ENCODE results near the gene GABPB1.
A peak's percentile ranks its signal among the peaks of the same experiment; 100 is the strongest.

GABPB1 gene

DNA sequence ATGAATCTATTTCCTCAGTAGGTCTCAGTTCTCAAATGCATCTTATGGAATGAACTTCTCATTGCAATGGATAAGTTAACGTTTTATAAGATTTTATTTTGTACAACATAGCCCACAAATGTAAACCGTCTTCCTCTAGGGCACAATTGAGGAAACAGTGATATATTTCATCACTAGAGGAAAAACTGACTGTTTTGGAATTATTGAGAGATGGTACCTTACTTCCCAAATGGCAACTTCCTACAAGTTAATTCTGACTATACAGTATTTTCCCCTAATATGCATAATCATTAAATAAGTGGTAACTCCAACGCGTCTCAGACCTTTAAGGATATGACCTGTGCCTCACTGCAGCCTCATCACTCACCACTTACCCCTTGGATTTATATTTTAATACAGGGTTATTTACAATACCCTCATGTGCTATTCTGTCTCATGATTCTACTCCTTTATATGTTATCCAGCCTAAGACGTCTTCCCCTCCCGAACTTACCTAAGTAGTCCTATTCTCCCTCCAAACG is 13.3 kb downstream of the GABPB1 start:
- no peak for DNase-seq

DNA sequence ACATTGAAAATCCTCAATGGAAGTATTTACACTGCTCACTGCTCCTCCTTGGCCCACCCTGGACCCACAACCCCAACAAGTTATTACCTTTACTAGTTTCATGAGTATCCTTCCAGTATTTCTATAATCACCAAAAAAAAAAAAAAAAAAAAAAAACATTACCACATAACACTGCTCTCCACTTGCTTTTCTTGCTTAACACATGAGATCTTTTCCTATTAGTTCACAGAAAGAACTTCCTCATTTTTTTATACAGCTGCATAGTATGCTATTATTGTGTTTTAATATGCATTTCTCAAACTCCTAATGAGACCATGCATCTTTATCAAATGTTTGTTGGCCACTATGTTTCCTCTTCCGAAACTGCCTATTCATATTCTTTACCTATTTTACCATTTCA is 14.6 kb downstream of the GABPB1 start:
- no peak for DNase-seq

GRCh38 chr15:50339717-50340116 is 15.3 kb downstream of the GABPB1 start:
- DNase-seq: no peak

DNA sequence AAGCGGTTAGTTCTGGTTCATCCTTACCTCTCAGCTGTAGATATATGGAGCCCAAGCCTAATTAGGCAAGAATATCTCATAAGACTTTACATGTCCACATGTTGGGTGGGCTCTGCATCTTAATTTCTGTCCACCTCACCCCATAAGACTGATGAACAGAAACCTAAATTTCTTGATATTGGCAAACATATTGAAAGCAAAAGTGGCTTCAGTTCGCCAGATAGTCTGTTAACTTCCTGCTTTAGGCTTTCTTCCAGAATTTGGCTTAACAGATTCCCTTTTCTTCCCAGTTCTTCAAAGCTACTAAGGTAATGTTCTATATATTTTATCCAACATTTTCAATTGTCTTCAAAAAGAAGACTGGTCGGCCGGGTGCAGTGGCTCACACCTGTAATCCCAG is 19.7 kb downstream of the GABPB1 start:
- DNase-seq: no peak

DNA sequence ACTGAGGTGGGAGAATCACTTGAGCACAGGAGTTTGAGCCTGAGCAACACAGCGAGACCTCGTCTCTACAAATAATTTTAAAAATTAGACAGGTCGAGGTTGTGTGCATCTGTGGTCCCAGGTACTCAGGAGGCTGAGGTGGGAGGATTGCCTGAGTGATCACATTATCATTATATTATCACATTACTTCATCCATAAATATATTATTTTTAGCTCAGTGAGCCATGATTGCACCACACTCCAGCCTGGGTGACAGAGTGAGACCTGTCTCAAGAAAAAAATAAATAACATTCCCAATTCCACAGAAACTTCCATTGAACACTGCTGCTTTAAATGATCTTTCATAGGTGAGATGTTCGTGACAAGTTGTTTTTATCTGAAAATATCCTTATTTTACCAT is 21.8 kb downstream of the GABPB1 start:
- no peak for DNase-seq

DNA sequence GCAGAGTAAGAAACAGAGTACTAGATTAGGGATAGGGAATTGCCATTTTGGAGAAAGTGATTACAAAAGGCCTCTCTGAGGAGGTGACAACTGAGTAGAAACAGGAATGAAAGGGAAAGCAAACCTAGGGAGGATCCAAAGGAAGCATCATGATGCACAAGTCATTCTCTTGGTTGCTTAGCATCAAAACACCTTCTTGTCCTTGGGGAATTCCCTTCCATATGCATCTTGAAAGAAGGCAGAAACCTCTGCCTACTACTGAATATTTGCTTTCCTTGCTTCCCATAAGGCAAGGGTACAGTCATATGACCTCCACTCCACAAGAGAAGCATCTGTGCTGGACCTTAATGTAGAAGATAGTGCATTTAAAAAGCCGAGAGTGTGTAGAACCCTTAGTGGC is 24.1 kb downstream of the GABPB1 start:
- peak; percentile 49 for DNase-seq

DNA sequence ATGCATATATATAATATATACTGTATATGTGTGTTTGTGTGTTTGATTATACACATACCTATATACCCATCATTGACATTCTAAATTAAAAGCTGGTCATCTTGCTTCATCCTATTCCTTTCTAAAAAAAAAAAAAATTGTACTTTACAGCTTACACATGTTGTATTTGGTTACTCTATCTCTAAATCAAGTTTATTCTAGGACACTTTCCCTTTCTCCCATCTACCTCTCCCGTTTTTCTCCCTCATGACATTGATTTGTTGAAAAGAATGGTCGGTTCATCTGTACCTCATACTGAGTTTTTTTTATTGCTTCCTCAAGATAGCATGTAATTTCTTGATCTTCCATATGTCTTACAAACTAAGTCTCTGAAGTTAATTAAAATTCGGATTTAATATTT is 26.9 kb downstream of the GABPB1 start:
- no peak for DNase-seq

DNA sequence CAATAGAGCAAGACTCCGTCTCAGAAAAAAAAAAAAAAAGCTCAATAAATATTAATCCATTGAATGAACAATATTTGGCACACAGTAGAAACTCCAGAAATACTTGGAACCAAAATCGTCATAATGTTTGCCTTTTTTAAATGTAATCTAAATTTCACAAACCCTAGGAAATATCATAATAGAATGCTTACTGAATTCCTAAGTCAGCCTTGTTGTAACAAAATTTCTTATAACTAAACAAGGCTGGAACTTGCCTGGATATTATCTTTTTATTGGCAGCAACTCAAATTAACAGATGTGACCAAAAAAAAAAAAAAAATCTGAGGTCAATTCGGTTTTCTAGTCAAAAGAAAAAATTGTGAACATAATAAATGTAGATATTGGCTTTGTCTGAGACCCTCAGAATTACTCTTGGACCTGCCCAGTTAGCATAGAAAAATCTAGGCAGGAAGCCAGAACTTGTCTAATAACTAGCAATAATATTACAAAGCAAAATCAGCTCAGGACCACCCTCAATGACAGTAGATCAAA is 33.3 kb downstream of the GABPB1 start:
- no peak for DNase-seq

- no peak for DNase-seq
Observed at GRCh38 chr15:50320504-50320903, 34.5 kb downstream of the GABPB1 start.

GRCh38 chr15:50318697-50319096 is 36.3 kb downstream of the GABPB1 start:
- DNase-seq: no peak

GRCh38 chr15:50315814-50316630 is 39.0 kb downstream of the GABPB1 start:
- peak; percentile 23 for DNase-seq

- no peak for DNase-seq
Observed at GRCh38 chr15:50312636-50313035, 42.4 kb downstream of the GABPB1 start.

DNA sequence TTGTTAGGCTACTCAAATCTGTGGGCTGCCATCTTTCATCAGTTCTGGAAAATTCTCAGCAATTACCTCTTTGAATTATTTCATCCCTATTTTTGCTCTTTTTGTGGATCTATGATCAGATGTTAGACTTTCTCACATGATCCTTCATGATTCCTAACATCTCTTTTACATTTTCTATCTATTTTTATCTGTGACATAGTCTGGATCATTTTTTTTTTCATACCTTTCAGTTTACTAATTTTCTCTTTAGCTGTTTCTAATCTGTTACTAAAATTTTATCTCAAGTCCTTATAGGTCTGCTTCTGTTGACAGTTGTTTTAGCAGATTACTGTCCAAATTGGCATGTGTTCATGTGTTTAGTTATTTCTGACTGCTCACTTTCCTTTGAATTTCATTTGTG is 47.2 kb downstream of the GABPB1 start:
- DNase-seq: no peak

- no peak for DNase-seq
Observed at GRCh38 chr15:50304836-50305235, 50.2 kb downstream of the GABPB1 start.

DNA sequence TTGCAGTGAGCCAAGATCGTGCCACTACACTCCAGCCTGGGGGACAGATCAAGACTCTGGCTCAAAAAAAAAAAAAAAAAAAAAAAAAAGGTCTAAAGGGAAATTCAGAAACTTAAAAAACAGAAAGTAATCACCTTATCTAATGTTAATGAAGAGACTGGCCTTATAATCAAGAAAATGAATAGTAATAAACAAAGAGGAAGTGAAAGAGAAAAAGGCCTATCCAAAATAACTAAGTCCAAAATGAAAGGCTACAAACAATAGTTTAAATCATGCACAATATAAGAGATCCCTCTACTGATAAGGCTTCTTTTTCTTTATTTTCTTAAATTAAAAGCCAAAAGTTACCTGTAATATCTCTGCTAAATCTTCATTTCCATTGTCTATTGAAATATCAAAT is 52.4 kb downstream of the GABPB1 start:
- DNase-seq: no peak

DNA sequence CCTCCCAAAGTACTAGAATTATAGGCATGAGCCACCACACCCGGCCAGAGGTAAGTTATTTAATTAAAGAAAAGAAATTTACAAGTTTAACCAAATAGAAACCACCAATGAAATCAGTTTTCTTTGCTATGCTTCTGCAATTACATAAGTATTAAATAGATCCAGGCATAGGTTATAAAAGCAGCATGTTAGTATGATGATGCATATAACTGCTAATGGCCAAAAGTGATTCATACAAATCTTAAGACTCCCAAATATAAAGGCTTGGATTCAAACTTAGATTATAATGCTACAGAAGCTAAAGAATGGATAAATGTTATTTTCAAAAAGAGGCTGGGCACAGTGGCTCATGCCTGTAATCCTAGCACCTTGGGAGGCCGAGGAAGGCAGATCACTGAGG is 56.7 kb downstream of the GABPB1 start:
- DNase-seq: no peak

GRCh38 chr15:50295966-50296365 is 59.0 kb downstream of the GABPB1 start:
- no peak for DNase-seq

DNA sequence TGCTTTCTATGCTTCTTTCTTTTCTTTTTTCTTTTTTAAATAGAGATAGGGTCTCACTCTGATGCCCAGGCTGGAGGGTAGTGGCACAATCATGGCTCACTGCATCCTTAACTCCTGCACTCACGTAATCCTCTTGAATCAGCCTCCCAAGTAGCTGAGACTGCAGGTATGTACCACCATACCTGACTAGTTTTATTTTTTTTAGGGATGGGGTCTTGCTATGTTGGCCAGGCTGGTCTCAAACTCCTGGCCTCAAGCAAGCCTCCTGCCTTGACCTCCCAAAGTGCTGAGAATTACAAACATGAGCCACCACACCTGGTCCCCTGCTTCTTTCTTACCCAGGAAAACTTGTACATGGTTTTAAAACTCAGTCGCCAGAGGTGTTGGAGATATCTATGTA is 65.2 kb downstream of the GABPB1 start:
- DNase-seq: no peak

- no peak for DNase-seq
Observed at GRCh38 chr15:50287324-50288116, 67.5 kb downstream of the GABPB1 start.

GRCh38 chr15:50281427-50281826 is 73.6 kb downstream of the GABPB1 start:
- DNase-seq: no peak

DNA sequence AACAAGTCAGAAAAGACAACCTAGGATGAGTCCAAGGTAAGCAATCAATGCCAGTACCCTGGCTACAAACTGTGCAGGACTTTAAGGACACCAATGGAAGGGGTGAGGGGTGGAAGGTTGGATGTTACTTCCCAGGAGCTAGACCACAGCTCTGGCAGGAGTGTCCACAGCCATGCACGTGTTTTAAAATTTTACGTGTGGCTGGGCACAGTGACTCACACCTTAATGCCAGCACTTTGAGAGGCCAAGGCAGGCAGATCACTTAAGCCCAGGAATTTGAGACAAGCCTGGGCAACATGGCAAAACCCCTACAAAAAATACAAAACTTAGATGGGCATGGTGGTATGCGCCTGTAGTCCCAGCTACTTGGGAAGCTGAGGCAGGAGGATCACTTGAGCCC is 74.7 kb downstream of the GABPB1 start:
- no peak for DNase-seq

DNA sequence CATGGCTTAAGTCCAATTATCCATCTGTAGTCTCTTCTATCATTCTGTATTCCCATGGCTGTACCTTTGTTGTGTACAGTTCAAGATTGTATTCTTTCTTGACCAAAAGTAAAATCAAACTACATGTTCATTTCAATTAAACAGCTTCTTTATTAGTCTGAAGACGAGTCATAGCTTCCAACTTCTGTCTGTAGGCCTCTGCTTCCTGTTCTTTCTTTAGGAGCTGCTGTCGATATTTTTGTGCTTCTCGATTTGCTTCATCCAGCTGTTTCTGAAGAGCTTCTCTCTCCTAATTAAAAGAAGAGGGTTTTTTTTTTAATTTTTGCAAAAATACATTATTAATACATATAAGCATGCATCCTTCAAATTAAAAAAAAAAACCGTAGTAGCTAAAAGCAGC is 76.5 kb downstream of the GABPB1 start:
- DNase-seq: no peak

DNA sequence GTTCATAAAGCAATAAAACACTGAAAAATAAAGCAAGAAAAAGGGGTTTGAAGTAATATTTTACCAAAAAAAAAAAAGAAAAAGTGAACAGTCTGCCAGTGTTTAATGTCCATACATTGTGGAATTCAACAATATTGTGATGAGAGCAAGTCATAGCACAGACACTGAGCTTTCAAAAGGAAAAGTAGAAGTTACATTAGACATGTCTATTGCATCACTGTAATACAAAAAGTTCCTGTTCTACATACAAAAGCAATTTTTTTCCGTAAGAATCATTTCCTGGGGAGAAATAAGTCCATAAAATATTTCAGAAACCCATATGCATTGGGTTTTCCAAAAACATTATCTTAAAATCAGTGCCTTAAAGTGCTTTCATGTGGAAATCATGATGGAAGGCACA is 77.6 kb downstream of the GABPB1 start:
- no peak for DNase-seq

DNA sequence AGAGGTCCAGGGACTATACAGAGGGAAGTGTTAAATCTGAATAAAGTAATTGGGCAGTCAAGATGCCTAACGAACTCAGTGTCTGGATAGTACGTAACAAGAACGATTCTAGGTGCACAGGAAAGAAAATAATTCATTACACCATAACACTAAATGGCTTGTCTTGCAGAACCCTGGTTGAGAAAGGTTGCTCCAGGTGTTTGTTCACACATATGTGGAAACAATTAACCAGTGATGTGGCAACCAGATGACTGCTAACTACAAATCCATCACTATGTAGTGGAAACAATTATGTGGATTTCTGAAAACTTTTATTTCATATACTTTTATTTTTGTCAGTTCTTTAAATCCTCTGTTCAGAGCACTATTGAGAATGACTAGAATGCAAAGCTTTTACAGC is 79.1 kb downstream of the GABPB1 start:
- DNase-seq: no peak

Measured in NCI-H226 (cell line).